OCI-LY1 (cell line): ENCODE measurements around the gene BRD8.

Source experiments
- H2AFZ ChIP-seq: fragments of 200-600 bp; sonication (generic), shearing (Covaris generic); 2 replicates; pipeline ENCODE4 v1.6.0; 2014; ENCODE audit warnings: antibody characterized with exemption, mild to moderate bottlenecking, low read length
- H3F3A ChIP-seq: fragments of 200-600 bp; sonication (generic), shearing (Covaris generic); 2 replicates; pipeline ENCODE4 v1.6.0; 2014; ENCODE audit warnings: mild to moderate bottlenecking, antibody characterized with exemption, low read length, moderate library complexity; ENCODE audit not compliant: insufficient read depth
- H3K27ac ChIP-seq: fragments of 200-600 bp; sonication (generic); 2 replicates; pipeline ENCODE4 v1.5.1; 2014; ENCODE audit warnings: low read length, mixed run types, mild to moderate bottlenecking, low read depth; ENCODE audit not compliant: poor library complexity, severe bottlenecking
- H3K27me3 ChIP-seq: fragments of 200-600 bp; sonication (generic); 2 replicates; pipeline ENCODE4 v1.6.0; 2014; ENCODE audit warnings: antibody characterized with exemption, mild to moderate bottlenecking, low read length, moderate library complexity; ENCODE audit not compliant: insufficient read depth
- H3K36me3 ChIP-seq: fragments of 200-600 bp; sonication (generic); 2 replicates; pipeline ENCODE4 v1.6.1; 2014; ENCODE audit warnings: mild to moderate bottlenecking, antibody characterized with exemption, low read length, moderate library complexity, mixed read lengths; ENCODE audit not compliant: insufficient read depth
- H3K4me1 ChIP-seq: fragments of 200-600 bp; sonication (generic); 2 replicates; pipeline ENCODE4 v1.5.1; 2014; ENCODE audit warnings: mild to moderate bottlenecking, low read length, moderate library complexity; ENCODE audit not compliant: insufficient read depth, severe bottlenecking
- H3K4me2 ChIP-seq: fragments of 200-600 bp; sonication (generic), shearing (Covaris generic); 2 replicates; pipeline ENCODE4 v1.6.1; 2014; ENCODE audit warnings: low read length
- H3K4me3 ChIP-seq: fragments of 200-600 bp; sonication (generic); 2 replicates; pipeline ENCODE4 v1.5.1; 2014; ENCODE audit warnings: low read length, low read depth, mild to moderate bottlenecking, mixed read lengths; ENCODE audit not compliant: poor library complexity, severe bottlenecking
- H3K79me2 ChIP-seq: fragments of 200-600 bp; shearing (Covaris generic); 2 replicates; pipeline ENCODE4 v1.6.1; 2016; ENCODE audit warnings: mixed run types, low read length, mixed read lengths; ENCODE audit not compliant: insufficient read depth
- H3K9ac ChIP-seq: fragments of 200-600 bp; sonication (generic), shearing (Covaris generic); 2 replicates; pipeline ENCODE4 v1.6.1; 2014; ENCODE audit warnings: mild to moderate bottlenecking, low read length, mixed read lengths
- H3K9me2 ChIP-seq: fragments of 200-600 bp; sonication (generic), shearing (Covaris generic); 2 replicates; pipeline ENCODE4 v1.6.1; 2014; ENCODE audit warnings: low read depth, mild to moderate bottlenecking, low read length, mixed read lengths
- H3K9me3 ChIP-seq: fragments of 200-600 bp; shearing (Covaris generic); 2 replicates; pipeline ENCODE4 v1.6.1; 2014; ENCODE audit warnings: low read length, mixed read lengths
- H4K20me1 ChIP-seq: fragments of 200-600 bp; sonication (generic), shearing (Covaris generic); 2 replicates; pipeline ENCODE4 v1.6.0; 2016; ENCODE audit warnings: mild to moderate bottlenecking, low read length; ENCODE audit not compliant: insufficient read depth
- EZH2 ChIP-seq: fragments of 200-600 bp; sonication (generic), shearing (Covaris generic); IDR thresholded peaks from 2 replicates; pipeline ENCODE4 v1.8.0; 2017; ENCODE audit warnings: borderline replicate concordance, mixed run types, mild to moderate bottlenecking, antibody characterized with exemption, low read length, moderate library complexity, mixed read lengths
- TF ChIP-seq, protein P1 (sequence below): fragments of 200-600 bp; sonication (generic), shearing (Covaris generic); IDR thresholded peaks from 2 replicates; pipeline ENCODE4 v1.5.1; 2017; ENCODE audit warnings: mild to moderate bottlenecking, antibody characterized with exemption, low read length, moderate library complexity, mixed read lengths

The BRD8 gene

DNA sequence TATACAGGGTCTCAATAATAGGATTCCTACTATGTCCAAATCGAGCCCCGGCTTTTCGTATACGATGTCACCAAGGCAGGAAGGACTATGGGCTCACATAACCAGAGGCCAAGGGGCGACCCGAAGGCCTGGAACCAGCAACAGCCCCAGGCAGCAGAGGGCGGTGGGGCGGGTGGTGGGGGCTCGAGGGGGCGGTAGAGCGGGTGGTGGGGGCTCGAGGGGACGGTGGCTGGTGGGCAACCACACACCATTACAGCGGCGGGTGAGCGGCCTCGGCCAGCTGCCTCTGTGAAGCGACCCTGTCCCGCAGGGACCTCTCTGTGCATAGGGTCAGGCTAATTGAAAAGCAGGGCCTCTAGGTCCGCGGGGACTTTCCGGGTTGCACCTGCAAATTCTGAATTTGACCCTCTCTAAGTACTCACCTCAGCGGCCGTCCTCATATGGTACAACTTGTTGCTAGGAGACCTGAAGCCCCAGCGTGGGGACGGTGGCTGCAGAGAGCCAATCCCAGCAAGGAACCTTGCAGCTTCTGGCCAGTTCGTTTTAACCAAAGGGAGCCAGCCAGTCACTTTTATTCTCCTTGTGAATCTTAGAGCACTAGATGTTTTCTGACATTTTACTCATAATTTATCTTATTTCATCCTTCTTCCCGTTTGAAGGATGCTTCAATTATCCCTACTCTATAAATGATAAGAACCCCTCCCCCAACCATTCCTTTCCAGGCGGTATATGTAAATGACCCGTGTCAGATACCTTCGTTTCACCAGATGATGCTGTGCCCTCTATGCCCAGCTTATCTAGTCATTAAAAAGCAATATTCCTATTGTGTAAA is 39.3 kb downstream of the BRD8 start, which contains the start of gene NME5:
NME5 (minus strand) TSS at position 480 of the 832 bp plus-strand sequence. CDS start 648 bp downstream, outside the sequence.
- Histone ChIP-seq H2AFZ (no peak within 1 kb of the TSS), H3F3A (no peaks in the 10 kb centered on the region), H4K20me1 (no peaks in the 10 kb centered on the region), H3K9ac (no peak within 1 kb of the TSS), H3K27me3 (no peaks in the 10 kb centered on the region), H3K9me3 (no peaks in the 10 kb centered on the region), H3K27ac (no peak within 1 kb of the TSS), H3K4me2 (peak within 1 kb of the TSS; percentile 58), H3K79me2 (no peaks in the 10 kb centered on the region), H3K36me3 (no peaks in the 10 kb centered on the region), H3K4me1 (peaks cover 10% of the 10 kb centered on the region), H3K4me3 (peak within 1 kb of the TSS; percentile 37), H3K9me2 (no peaks in the 10 kb centered on the region)
- TF ChIP-seq, protein P1, sequence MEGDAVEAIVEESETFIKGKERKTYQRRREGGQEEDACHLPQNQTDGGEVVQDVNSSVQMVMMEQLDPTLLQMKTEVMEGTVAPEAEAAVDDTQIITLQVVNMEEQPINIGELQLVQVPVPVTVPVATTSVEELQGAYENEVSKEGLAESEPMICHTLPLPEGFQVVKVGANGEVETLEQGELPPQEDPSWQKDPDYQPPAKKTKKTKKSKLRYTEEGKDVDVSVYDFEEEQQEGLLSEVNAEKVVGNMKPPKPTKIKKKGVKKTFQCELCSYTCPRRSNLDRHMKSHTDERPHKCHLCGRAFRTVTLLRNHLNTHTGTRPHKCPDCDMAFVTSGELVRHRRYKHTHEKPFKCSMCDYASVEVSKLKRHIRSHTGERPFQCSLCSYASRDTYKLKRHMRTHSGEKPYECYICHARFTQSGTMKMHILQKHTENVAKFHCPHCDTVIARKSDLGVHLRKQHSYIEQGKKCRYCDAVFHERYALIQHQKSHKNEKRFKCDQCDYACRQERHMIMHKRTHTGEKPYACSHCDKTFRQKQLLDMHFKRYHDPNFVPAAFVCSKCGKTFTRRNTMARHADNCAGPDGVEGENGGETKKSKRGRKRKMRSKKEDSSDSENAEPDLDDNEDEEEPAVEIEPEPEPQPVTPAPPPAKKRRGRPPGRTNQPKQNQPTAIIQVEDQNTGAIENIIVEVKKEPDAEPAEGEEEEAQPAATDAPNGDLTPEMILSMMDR, result no peak
- no peak for TF ChIP-seq EZH2

- Histone ChIP-seq H3K79me2 (no peaks in the 10 kb centered on the region), H2AFZ (no peak overlapping the region), H3K36me3 (no peaks in the 10 kb centered on the region), H4K20me1 (no peaks in the 10 kb centered on the region), H3K9me3 (no peaks in the 10 kb centered on the region), H3F3A (no peaks in the 10 kb centered on the region), H3K4me2 (peak overlapping the region; percentile 75), H3K4me1 (peaks cover 9% of the 10 kb centered on the region), H3K27ac (no peak overlapping the region), H3K4me3 (peak overlapping the region; percentile 51), H3K27me3 (no peaks in the 10 kb centered on the region), H3K9ac (no peak overlapping the region), H3K9me2 (no peaks in the 10 kb centered on the region)
- TF ChIP-seq, protein P1, result no peak
- TF ChIP-seq EZH2, result no peak
Measured at GRCh38 chr5:138132543-138132942, 45.9 kb downstream of the BRD8 start.

DNA sequence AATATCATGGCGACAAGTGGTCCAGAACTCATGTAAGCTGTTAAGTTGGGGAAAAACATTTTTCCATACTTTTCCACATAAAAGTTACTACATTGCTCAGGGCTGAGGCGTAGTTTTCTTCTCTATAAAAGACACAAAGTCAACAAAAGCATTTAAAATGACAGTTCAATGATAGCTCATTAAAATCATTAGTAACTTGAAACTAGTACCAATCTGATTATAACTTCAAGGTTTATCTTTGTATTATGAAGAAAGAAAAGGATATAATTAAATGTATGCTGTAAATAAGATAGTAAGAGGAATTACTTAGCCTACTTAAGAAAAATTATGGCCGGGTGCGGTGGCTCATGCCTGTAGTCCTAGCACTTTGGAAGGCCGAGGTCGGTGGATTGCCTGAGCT is 49.1 kb downstream of the BRD8 start:
- Histone ChIP-seq H4K20me1 (no peaks in the 10 kb centered on the region), H3K9me2 (no peaks in the 10 kb centered on the region), H3K4me1 (peaks cover 9% of the 10 kb centered on the region), H3K9ac (no peak overlapping the region), H3K4me3 (no peak overlapping the region), H3K36me3 (no peaks in the 10 kb centered on the region), H3K4me2 (no peak overlapping the region), H3F3A (no peaks in the 10 kb centered on the region), H3K79me2 (no peaks in the 10 kb centered on the region), H3K27me3 (no peaks in the 10 kb centered on the region), H3K27ac (no peak overlapping the region), H3K9me3 (no peaks in the 10 kb centered on the region), H2AFZ (no peak overlapping the region)
- TF ChIP-seq EZH2, result no peak
- TF ChIP-seq, protein P1, result no peak
